ENCODE measurements around the gene GPX1. TPM values are rescaled to one million over a fixed set of nuclear protein-coding genes. Genes with fewer than 3 reads are reported as not detected.

Gene GPX1
- polyA plus RNA-seq, 1 donor from 2014 or later = 106 TPM

DNA sequence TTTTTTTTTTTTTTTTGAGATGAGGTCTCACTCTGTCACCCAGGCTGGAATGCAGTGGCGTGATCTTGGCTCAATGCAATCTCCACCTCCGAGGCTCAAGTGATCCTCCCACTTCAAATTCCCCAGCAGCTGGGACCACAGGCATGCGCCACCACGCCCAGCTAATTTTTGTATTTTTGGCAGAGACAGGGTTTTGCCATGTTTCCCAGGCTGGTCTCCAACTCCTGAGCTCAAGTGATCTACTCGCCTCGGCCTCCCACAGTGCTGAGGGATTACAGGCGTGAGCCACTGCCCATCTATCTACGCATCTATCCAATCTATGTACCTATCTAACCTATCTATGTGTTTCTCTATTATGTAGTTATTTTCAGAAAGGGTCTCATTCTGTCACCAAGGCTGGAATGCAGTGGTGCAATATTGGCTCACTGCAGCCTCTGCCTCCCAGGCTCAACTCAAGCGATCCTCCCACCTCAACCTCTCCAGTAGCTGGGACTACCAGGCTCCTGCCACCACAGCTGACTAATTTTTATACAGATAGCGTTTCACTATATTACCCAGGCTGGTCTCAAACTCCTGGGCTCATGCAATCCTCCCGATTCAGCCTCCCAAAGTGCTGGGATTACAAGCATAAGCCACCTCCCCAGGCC lies 20.2 kb upstream of the GPX1 start:
- TF ChIP-seq POLR2AphosphoS5 (IDR thresholded peaks at IDR 0.05) = no peak
- TF ChIP-seq MXI1 (conservative IDR thresholded peaks at IDR 0.05; ENCODE audit: poor library complexity, severe bottlenecking) = no peak
- TF ChIP-seq EZH2 (IDR thresholded peaks at IDR 0.05; ENCODE audit: borderline replicate concordance, insufficient read depth, low read length, poor library complexity, severe bottlenecking) = no peak
- no peak for TF ChIP-seq EP300 (conservative IDR thresholded peaks at IDR 0.05; ENCODE audit: poor library complexity, severe bottlenecking)
- TF ChIP-seq TAF1 (IDR thresholded peaks at IDR 0.05; ENCODE audit: low read depth) = no peak
- TF ChIP-seq, protein P1, sequence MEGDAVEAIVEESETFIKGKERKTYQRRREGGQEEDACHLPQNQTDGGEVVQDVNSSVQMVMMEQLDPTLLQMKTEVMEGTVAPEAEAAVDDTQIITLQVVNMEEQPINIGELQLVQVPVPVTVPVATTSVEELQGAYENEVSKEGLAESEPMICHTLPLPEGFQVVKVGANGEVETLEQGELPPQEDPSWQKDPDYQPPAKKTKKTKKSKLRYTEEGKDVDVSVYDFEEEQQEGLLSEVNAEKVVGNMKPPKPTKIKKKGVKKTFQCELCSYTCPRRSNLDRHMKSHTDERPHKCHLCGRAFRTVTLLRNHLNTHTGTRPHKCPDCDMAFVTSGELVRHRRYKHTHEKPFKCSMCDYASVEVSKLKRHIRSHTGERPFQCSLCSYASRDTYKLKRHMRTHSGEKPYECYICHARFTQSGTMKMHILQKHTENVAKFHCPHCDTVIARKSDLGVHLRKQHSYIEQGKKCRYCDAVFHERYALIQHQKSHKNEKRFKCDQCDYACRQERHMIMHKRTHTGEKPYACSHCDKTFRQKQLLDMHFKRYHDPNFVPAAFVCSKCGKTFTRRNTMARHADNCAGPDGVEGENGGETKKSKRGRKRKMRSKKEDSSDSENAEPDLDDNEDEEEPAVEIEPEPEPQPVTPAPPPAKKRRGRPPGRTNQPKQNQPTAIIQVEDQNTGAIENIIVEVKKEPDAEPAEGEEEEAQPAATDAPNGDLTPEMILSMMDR (IDR thresholded peaks at IDR 0.05; ENCODE audit: poor library complexity, severe bottlenecking) = no peak
- TF ChIP-seq SMC3 (conservative IDR thresholded peaks at IDR 0.05; ENCODE audit: poor library complexity) = no peak
- no peak for TF ChIP-seq RAD21 (conservative IDR thresholded peaks at IDR 0.05)
- TF ChIP-seq, protein P2, sequence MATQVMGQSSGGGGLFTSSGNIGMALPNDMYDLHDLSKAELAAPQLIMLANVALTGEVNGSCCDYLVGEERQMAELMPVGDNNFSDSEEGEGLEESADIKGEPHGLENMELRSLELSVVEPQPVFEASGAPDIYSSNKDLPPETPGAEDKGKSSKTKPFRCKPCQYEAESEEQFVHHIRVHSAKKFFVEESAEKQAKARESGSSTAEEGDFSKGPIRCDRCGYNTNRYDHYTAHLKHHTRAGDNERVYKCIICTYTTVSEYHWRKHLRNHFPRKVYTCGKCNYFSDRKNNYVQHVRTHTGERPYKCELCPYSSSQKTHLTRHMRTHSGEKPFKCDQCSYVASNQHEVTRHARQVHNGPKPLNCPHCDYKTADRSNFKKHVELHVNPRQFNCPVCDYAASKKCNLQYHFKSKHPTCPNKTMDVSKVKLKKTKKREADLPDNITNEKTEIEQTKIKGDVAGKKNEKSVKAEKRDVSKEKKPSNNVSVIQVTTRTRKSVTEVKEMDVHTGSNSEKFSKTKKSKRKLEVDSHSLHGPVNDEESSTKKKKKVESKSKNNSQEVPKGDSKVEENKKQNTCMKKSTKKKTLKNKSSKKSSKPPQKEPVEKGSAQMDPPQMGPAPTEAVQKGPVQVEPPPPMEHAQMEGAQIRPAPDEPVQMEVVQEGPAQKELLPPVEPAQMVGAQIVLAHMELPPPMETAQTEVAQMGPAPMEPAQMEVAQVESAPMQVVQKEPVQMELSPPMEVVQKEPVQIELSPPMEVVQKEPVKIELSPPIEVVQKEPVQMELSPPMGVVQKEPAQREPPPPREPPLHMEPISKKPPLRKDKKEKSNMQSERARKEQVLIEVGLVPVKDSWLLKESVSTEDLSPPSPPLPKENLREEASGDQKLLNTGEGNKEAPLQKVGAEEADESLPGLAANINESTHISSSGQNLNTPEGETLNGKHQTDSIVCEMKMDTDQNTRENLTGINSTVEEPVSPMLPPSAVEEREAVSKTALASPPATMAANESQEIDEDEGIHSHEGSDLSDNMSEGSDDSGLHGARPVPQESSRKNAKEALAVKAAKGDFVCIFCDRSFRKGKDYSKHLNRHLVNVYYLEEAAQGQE (IDR thresholded peaks at IDR 0.05; ENCODE audit: borderline replicate concordance) = no peak
- no peak overlapping the region for H3K4me2 ChIP-seq (ENCODE audit: low read length)

DNA sequence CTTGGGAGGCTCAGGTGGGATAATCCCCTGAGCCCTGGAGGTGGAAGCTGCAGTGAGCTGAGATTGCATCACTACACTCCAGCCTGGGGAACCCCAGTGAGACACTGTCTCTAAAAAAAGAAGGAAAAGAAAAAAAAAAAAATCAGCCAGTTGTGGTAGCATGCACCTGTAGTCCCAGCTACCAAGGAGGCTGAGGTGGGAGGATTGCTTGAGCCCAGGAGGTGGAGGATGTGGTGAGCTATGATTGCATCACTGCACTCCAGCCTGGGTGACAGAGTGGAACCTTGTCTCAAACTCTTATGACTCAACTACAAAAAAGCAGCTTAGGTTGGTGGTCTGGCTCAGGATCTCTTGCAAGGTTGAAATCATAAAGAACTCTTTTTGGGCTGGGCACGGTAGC lies 19.3 kb upstream of the GPX1 start:
- no peak overlapping the region for H3K4me3 ChIP-seq (ENCODE audit: low read length)
- no peaks in the 10 kb centered on the region for H3K9me2 ChIP-seq (ENCODE audit: insufficient read depth, low read length)
- H3K27ac ChIP-seq (ENCODE audit: low read length) = no peak overlapping the region
- H3K9ac ChIP-seq (ENCODE audit: low read length) = no peak overlapping the region
- no peaks in the 10 kb centered on the region for H3F3A ChIP-seq (ENCODE audit: insufficient read depth, low read length, poor library complexity, severe bottlenecking)
- no peaks in the 10 kb centered on the region for H3K27me3 ChIP-seq (ENCODE audit: insufficient read depth, low read depth, low read length)
- no peaks in the 10 kb centered on the region for H4K20me1 ChIP-seq (ENCODE audit: insufficient read depth)
- H3K36me3 ChIP-seq (ENCODE audit: insufficient read depth, low read length) = no peaks in the 10 kb centered on the region
- TF ChIP-seq TAF1 (IDR thresholded peaks at IDR 0.05; ENCODE audit: low read depth) (no peak), SMC3 (conservative IDR thresholded peaks at IDR 0.05; ENCODE audit: poor library complexity) (no peak), EZH2 (IDR thresholded peaks at IDR 0.05; ENCODE audit: borderline replicate concordance, insufficient read depth, low read length, poor library complexity, severe bottlenecking) (no peak), EP300 (conservative IDR thresholded peaks at IDR 0.05; ENCODE audit: poor library complexity, severe bottlenecking) (no peak)
- H3K4me2 ChIP-seq (ENCODE audit: low read length) = no peak overlapping the region
- no peak overlapping the region for H2AFZ ChIP-seq (ENCODE audit: low read depth, low read length)
- H3K79me2 ChIP-seq (replicated peaks; ENCODE audit: insufficient read depth, low read length) = peaks cover 32% of the 10 kb centered on the region
- H3K9me3 ChIP-seq (ENCODE audit: low read length) = no peaks in the 10 kb centered on the region

More for the DNA sequence above, 20.2 kb upstream of the GPX1 start:
- H3K79me2 ChIP-seq (replicated peaks; ENCODE audit: insufficient read depth, low read length) = peaks cover 36% of the 10 kb centered on the region
- H2AFZ ChIP-seq (ENCODE audit: low read depth, low read length) = no peak overlapping the region
- no peak overlapping the region for H3K27ac ChIP-seq (ENCODE audit: low read length)
- H3K4me3 ChIP-seq (ENCODE audit: low read length) = no peak overlapping the region
- no peaks in the 10 kb centered on the region for H3K36me3 ChIP-seq (ENCODE audit: insufficient read depth, low read length)
- no peaks in the 10 kb centered on the region for H3K9me3 ChIP-seq (ENCODE audit: low read length)
- no peak overlapping the region for H3K9ac ChIP-seq (ENCODE audit: low read length)
- no peaks in the 10 kb centered on the region for H4K20me1 ChIP-seq (ENCODE audit: insufficient read depth)
- no peaks in the 10 kb centered on the region for H3K27me3 ChIP-seq (ENCODE audit: insufficient read depth, low read depth, low read length)
- no peaks in the 10 kb centered on the region for H3K9me2 ChIP-seq (ENCODE audit: insufficient read depth, low read length)
- no peaks in the 10 kb centered on the region for H3F3A ChIP-seq (ENCODE audit: insufficient read depth, low read length, poor library complexity, severe bottlenecking)
